Neural progenitor cell (in vitro differentiated cells): ENCODE data around the gene CTXN1. TPM values are rescaled to one million over a fixed set of nuclear protein-coding genes. Genes with fewer than 3 reads are reported as not detected.
A peak's percentile ranks its signal among the peaks of the same experiment; 100 is the strongest.

Source experiments
- DNase-seq: peaks from one replicate; pipeline ENCODE4 v3.0.0-alpha.2; 2016; ENCODE audit warnings: low spot score
- H2AFZ ChIP-seq: fragments of 200-600 bp; sonication (generic); replicated peaks from 2 replicates; pipeline ENCODE4 v1.6.1; 2016; ENCODE audit warnings: antibody characterized with exemption
- H3F3A ChIP-seq: fragments of 200-600 bp; sonication (generic); 2 replicates; pipeline ENCODE4 v1.6.1; 2016; ENCODE audit warnings: antibody characterized with exemption, low read depth
- H3K27ac ChIP-seq: fragments of 200-600 bp; sonication (generic); 2 replicates; pipeline ENCODE4 v1.5.1; 2016; ENCODE audit warnings: mild to moderate bottlenecking
- H3K27me3 ChIP-seq: fragments of 200-600 bp; sonication (generic); 2 replicates; pipeline ENCODE4 v1.6.1; 2016; ENCODE audit warnings: mild to moderate bottlenecking, moderate library complexity
- H3K36me3 ChIP-seq: fragments of 200-600 bp; sonication (generic); 2 replicates; pipeline ENCODE4 v1.5.1; 2016
- H3K4me1 ChIP-seq: fragments of 200-600 bp; sonication (generic); 2 replicates; pipeline ENCODE4 v1.6.1; 2016; ENCODE audit warnings: mixed run types
- H3K4me2 ChIP-seq: fragments of 200-600 bp; sonication (generic); 2 replicates; pipeline ENCODE4 v1.6.1; 2016
- H3K4me3 ChIP-seq: fragments of 200-600 bp; sonication (generic); 2 replicates; pipeline ENCODE4 v1.5.1; 2016
- H3K79me2 ChIP-seq: fragments of 200-600 bp; sonication (generic); 2 replicates; pipeline ENCODE4 v1.6.1; 2016; ENCODE audit warnings: low read depth
- H3K9ac ChIP-seq: fragments of 200-600 bp; sonication (generic); 2 replicates; pipeline ENCODE4 v1.6.1; 2016
- H3K9me3 ChIP-seq: fragments of 200-600 bp; sonication (generic); 2 replicates; pipeline ENCODE4 v1.5.1; 2016; ENCODE audit warnings: low read depth
- H4K20me1 ChIP-seq: fragments of 200-600 bp; sonication (generic); 2 replicates; pipeline ENCODE4 v1.6.1; 2016; ENCODE audit warnings: low read depth
- H3K27ac Mint-ChIP-seq: 3 replicates; pipeline ENCODE4 v1.8.0; 2021; ENCODE audit warnings: mixed read lengths
- H3K27me3 Mint-ChIP-seq: 2 replicates; pipeline ENCODE4 v1.8.0; 2022; ENCODE audit warnings: low read depth, mild to moderate bottlenecking, inconsistent platforms, moderate library complexity, mixed read lengths; ENCODE audit not compliant: insufficient read depth
- H3K36me3 Mint-ChIP-seq: 3 replicates; pipeline ENCODE4 v1.8.0; 2021; ENCODE audit warnings: mixed read lengths
- H3K4me1 Mint-ChIP-seq: 3 replicates; pipeline ENCODE4 v1.8.0; 2021; ENCODE audit warnings: mixed read lengths
- H3K4me3 Mint-ChIP-seq: 3 replicates; pipeline ENCODE4 v1.8.0; 2021; ENCODE audit warnings: mild to moderate bottlenecking, moderate library complexity, mixed read lengths
- H3K9me3 Mint-ChIP-seq: 3 replicates; pipeline ENCODE4 v1.8.0; 2020; ENCODE audit warnings: mixed read lengths
- CTCF ChIP-seq: fragments of 200-600 bp; sonication (generic); IDR thresholded peaks from 2 replicates; pipeline ENCODE4 v1.5.1; 2017; ENCODE audit warnings: antibody characterized with exemption, mild to moderate bottlenecking
- EZH2 ChIP-seq: fragments of 200-600 bp; sonication (generic); IDR thresholded peaks from 2 replicates; pipeline ENCODE4 v1.6.1; 2017; ENCODE audit warnings: antibody characterized with exemption, mild to moderate bottlenecking, moderate library complexity
- EZH2phosphoT487 ChIP-seq: fragments of 200-600 bp; sonication (generic); IDR thresholded peaks from 2 replicates; pipeline ENCODE4 v1.6.1; 2017; ENCODE audit warnings: antibody characterized with exemption
- total RNA-seq: library from RNA; depleted of rRNA; stranded (reverse); fragments of >200 nt; gene quantifications from 2 replicates; pipeline ENCODE4 v1.2.3, GENCODE V29; 2015; ENCODE audit warnings: low replicate concordance

Gene CTXN1
- total RNA-seq, 1 donor from 2014 or later: 3.7 TPM

GRCh38 chr19:7944177-7944761 is 18.3 kb upstream of the CTXN1 start:
- peak overlapping the region; percentile 81 for H3K27ac ChIP-seq
- H3K36me3 ChIP-seq: no peaks in the 10 kb centered on the region
- no peaks in the 10 kb centered on the region for H4K20me1 ChIP-seq
- H3K9ac ChIP-seq: no peak overlapping the region
- DNase-seq: peak; percentile 94
- peaks cover 4% of the 10 kb centered on the region for H3F3A ChIP-seq
- H2AFZ ChIP-seq: peak overlapping the region; percentile 78
- peak overlapping the region; percentile 95 for H3K4me3 Mint-ChIP-seq
- no peaks in the 10 kb centered on the region for H3K27me3 ChIP-seq
- H3K9me3 Mint-ChIP-seq: no peaks in the 10 kb centered on the region
- H3K36me3 Mint-ChIP-seq: peaks cover 11% of the 10 kb centered on the region
- H3K27me3 Mint-ChIP-seq: peaks cover 4% of the 10 kb centered on the region
- H3K4me2 ChIP-seq: peak overlapping the region; percentile 87
- peak overlapping the region; percentile 95 for H3K27ac Mint-ChIP-seq
- TF ChIP-seq EZH2phosphoT487 (no peak), EZH2 (no peak), CTCF (peak; percentile 89)
- H3K4me1 ChIP-seq: peaks cover 5% of the 10 kb centered on the region
- no peaks in the 10 kb centered on the region for H3K9me3 ChIP-seq
- peak overlapping the region; percentile 92 for H3K4me3 ChIP-seq
- peaks cover 29% of the 10 kb centered on the region for H3K79me2 ChIP-seq
- peaks cover 16% of the 10 kb centered on the region for H3K4me1 Mint-ChIP-seq

GRCh38 chr19:7943444-7944176 is 17.7 kb upstream of the CTXN1 start, which contains the start of gene TIMM44:
TSS of gene TIMM44 (minus strand) at chr19:7943666. CDS start at chr19:7943651, 15 bp downstream.
- H4K20me1 ChIP-seq: no peaks in the 10 kb centered on the region
- Mint-ChIP-seq H3K4me3 (peak within 1 kb of the TSS; percentile 95), H3K36me3 (peaks cover 11% of the 10 kb centered on the region), H3K27ac (peak within 1 kb of the TSS; percentile 95), H3K4me1 (peaks cover 16% of the 10 kb centered on the region), H3K9me3 (no peaks in the 10 kb centered on the region), H3K27me3 (peaks cover 4% of the 10 kb centered on the region)
- H3K36me3 ChIP-seq: no peaks in the 10 kb centered on the region
- no peaks in the 10 kb centered on the region for H3K9me3 ChIP-seq
- H3K79me2 ChIP-seq: peaks cover 29% of the 10 kb centered on the region
- peak within 1 kb of the TSS; percentile 97 for H3K9ac ChIP-seq
- TF ChIP-seq CTCF (no peak), EZH2phosphoT487 (no peak), EZH2 (no peak)
- H3K4me2 ChIP-seq: peak within 1 kb of the TSS; percentile 97
- peak within 1 kb of the TSS; percentile 92 for H3K4me3 ChIP-seq
- H3F3A ChIP-seq: peaks cover 4% of the 10 kb centered on the region
- H3K27me3 ChIP-seq: no peaks in the 10 kb centered on the region
- peak within 1 kb of the TSS; percentile 91 for H3K27ac ChIP-seq
- peak; percentile 100 for DNase-seq
- H2AFZ ChIP-seq: peak within 1 kb of the TSS; percentile 78
- peaks cover 5% of the 10 kb centered on the region for H3K4me1 ChIP-seq

GRCh38 chr19:7942981-7943443 is 17.1 kb upstream of the CTXN1 start:
- Histone ChIP-seq H3K27me3 (no peaks in the 10 kb centered on the region), H3K27ac (peak overlapping the region; percentile 91), H3K4me1 (peaks cover 5% of the 10 kb centered on the region), H3K4me3 (peak overlapping the region; percentile 92), H3K9ac (peak overlapping the region; percentile 97), H4K20me1 (no peaks in the 10 kb centered on the region), H3K79me2 (peaks cover 29% of the 10 kb centered on the region), H3K4me2 (peak overlapping the region; percentile 97), H3K9me3 (no peaks in the 10 kb centered on the region), H2AFZ (peak overlapping the region; percentile 75), H3F3A (peaks cover 4% of the 10 kb centered on the region), H3K36me3 (no peaks in the 10 kb centered on the region)
- peak overlapping the region; percentile 95 for H3K4me3 Mint-ChIP-seq
- H3K27me3 Mint-ChIP-seq: peaks cover 4% of the 10 kb centered on the region
- TF ChIP-seq CTCF (no peak), EZH2 (no peak), EZH2phosphoT487 (no peak)
- H3K27ac Mint-ChIP-seq: peak overlapping the region; percentile 95
- no peaks in the 10 kb centered on the region for H3K9me3 Mint-ChIP-seq
- no peak for DNase-seq
- peaks cover 16% of the 10 kb centered on the region for H3K4me1 Mint-ChIP-seq
- H3K36me3 Mint-ChIP-seq: peaks cover 11% of the 10 kb centered on the region
